GM12872 (cell line): Measurements from ENCODE around the gene ZNF550.
"Not testable (repeated sequence)": the region's sequence is repeated elsewhere in the genome, so short reads cannot be mapped to it uniquely, and the experiment has no call there.

Source experiments
- TF ChIP-seq, protein P1 (sequence below): IDR thresholded peaks from 3 replicates; pipeline ENCODE4 v1.5.1; 2011; ENCODE audit warnings: low read depth, mild to moderate bottlenecking, low read length, moderate library complexity; ENCODE audit not compliant: insufficient read depth

ZNF550 gene

DNA sequence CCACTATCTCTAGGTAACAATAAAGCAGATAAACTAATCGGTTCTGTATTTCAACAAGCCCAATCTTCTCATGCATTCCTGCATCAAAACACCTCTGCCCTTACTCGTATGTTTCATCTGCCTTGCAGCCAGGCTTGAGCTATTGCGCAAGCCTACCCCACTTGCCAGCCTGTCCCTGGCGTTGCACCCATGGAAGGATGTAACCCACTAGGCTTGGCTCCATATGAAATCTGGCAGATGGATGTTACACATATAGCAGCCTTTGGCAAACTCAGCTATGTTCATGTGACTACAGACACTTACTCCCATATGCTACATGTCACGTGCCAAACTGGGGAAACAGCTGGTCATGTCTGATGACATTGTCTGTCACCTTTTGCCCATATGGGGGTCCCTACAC lies 44.4 kb downstream of the ZNF550 start:
- TF ChIP-seq, protein P1, sequence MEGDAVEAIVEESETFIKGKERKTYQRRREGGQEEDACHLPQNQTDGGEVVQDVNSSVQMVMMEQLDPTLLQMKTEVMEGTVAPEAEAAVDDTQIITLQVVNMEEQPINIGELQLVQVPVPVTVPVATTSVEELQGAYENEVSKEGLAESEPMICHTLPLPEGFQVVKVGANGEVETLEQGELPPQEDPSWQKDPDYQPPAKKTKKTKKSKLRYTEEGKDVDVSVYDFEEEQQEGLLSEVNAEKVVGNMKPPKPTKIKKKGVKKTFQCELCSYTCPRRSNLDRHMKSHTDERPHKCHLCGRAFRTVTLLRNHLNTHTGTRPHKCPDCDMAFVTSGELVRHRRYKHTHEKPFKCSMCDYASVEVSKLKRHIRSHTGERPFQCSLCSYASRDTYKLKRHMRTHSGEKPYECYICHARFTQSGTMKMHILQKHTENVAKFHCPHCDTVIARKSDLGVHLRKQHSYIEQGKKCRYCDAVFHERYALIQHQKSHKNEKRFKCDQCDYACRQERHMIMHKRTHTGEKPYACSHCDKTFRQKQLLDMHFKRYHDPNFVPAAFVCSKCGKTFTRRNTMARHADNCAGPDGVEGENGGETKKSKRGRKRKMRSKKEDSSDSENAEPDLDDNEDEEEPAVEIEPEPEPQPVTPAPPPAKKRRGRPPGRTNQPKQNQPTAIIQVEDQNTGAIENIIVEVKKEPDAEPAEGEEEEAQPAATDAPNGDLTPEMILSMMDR = no peak

DNA sequence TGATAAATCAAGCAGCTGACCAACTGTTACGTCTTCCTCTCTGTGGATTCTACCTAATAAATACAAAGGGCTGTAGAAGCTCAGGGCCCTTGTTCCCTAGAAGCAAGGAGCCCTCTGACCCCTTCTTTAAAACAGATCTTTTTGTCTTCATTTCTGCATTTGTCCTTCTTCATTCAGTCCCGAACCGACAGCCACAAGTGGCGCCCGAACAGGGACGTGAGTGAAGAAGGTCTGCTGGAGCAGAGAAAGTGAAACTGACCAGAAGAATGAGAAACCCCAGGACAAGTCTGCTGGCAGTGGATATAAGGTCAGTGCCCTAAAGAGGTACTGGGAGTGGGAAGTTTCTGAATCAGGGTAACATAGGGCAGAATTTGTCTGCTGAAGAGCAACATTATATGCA lies 46.8 kb downstream of the ZNF550 start:
- TF ChIP-seq, protein P1 = no peak

DNA sequence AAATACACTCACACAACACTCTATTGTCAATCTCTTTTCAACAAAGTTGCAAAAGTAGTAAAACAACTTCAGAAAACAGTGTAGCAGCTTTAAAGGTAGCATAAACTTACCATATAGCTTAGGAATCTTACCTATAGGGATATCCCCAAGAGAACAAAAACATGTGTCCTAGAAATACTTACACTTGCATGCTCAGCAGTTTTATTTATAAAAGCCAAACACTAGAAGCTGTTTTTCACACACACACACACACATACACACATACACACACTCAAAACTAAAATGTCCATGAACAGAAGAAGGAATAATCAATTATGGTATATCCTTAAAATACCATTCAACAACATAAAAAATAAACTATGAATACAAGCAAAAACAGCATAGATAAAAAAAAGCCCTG lies 48.2 kb downstream of the ZNF550 start:
- TF ChIP-seq, protein P1 = no peak

DNA sequence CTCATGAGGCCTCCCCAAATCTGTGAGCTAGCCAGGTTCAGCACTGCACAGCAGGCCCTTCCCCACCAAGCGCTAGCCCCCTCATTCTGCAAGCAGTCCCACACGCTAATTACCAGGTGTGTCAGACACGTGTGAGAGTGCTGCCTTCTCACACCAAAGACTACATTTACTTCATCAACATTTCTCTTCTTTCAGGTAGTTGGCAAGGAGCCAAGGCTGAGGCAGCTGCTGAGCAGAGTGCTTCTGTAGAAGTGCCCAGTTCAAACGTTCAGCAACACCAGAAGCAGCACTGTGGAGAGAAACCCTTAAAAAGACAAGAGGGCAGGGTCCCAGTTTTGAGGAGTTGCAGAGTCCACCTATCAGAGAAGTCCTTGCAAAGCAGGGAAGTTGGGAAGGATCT lies 53.5 kb downstream of the ZNF550 start:
- TF ChIP-seq, protein P1 = no peak

DNA sequence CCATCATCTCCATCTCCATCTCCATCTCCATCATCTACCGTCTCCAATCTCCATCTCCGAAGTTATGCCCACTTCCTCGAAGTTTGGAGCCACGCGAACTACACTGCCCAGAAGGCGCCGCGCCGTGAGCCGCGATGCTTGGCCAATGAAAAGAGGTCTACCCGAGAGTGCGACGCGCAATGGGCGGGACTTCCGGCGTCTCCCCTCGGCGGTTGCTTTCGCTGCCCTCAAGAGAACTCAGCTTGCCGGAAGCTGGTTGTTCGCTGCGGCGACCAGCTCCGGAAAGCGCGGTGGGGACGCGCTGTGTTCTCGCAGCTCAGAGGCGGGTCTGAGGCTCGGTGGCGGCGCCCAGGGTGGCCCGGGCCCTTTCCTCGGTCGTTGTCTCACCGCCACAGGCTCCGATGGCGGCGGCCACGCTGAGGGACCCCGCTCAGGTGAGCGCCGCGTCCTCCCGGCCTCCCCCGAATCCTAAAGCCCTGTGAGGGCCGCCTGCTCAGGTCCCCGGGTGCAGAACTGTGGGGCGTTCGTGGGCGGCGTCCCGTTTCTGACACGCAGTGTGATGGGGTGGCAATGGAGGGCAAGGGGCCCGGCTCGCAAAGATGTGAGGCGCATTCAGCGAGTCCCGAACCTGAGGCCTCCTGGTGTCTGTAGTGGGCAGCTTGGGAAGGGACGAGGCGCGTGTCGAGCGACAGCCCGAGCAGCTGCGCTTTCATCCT lies 59.8 kb downstream of the ZNF550 start, which contains the start of gene ZNF773:
Gene ZNF773 (plus strand): TSS at position 259 of the 716 bp plus-strand sequence. CDS start 143 bp downstream, at position 402.
- TF ChIP-seq, protein P1 = not testable (repeated sequence)

DNA sequence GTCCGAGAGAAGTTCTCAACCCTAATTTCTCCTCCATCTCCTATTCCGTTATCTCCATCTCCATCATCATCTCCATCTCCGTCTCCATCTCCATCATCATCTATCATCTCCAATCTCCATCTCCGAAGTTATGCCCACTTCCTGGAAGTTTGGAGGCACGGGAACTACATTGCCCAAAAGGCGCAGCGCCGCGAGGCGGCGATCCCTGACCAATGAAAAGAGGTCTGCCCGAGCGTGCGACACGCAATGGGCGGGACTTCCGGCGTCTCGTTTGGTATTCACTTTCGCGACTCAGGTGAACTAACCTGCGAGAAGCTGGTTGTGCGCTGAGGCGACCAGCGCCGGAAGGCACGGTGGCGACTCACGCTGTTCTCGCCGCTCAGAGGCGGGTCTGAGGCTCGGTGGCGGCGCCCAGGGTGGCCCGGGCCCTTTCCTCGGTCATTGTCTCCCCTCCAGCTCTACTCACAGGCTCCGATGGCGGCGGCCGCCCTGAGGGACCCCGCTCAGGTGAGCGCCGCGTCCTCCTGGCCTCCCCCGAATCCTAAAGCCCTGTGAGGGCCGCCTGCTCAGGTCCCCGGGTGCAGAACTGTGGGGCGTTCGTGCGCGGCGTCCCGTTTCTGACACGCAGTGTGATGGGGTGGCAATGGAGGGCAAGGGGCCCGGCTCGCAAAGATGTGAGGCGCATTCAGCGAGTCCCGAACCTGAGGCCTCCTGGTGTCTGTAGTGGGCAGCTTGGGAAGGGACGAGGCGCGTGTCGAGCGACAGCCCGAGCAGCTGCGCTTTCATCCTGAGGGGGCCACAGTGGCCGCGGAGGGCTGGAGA lies 72.0 kb downstream of the ZNF550 start, which contains the start of gene ZNF419:
Gene ZNF419 (plus strand): TSS at position 274 of the 822 bp plus-strand sequence. CDS start 201 bp downstream, at position 475.
- TF ChIP-seq, protein P1 = not testable (repeated sequence)
